ENCODE data around the gene CST6.

- TF ChIP-seq, protein P1, sequence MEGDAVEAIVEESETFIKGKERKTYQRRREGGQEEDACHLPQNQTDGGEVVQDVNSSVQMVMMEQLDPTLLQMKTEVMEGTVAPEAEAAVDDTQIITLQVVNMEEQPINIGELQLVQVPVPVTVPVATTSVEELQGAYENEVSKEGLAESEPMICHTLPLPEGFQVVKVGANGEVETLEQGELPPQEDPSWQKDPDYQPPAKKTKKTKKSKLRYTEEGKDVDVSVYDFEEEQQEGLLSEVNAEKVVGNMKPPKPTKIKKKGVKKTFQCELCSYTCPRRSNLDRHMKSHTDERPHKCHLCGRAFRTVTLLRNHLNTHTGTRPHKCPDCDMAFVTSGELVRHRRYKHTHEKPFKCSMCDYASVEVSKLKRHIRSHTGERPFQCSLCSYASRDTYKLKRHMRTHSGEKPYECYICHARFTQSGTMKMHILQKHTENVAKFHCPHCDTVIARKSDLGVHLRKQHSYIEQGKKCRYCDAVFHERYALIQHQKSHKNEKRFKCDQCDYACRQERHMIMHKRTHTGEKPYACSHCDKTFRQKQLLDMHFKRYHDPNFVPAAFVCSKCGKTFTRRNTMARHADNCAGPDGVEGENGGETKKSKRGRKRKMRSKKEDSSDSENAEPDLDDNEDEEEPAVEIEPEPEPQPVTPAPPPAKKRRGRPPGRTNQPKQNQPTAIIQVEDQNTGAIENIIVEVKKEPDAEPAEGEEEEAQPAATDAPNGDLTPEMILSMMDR (IDR thresholded peaks at IDR 0.05) = no peak
- TF ChIP-seq POLR2AphosphoS5 (IDR thresholded peaks at IDR 0.05) (no peak), POLR2A (IDR thresholded peaks at IDR 0.05) (no peak)
Measured at GRCh38 chr11:66042996-66043906, 31.4 kb downstream of the CST6 start.

Measured in prostate gland (tissue), 2 donors.